A673 (cell line): ENCODE measurements around the gene ZBTB24.

Experiments used
- CTCF ChIP-seq: fragments of 300-800, 200-600 bp; sonication (generic); conservative IDR thresholded peaks from 2 replicates; pipeline ENCODE4 v1.5.1; 2017; ENCODE audit warnings: low read depth, mild to moderate bottlenecking, antibody characterized with exemption, low read length, moderate library complexity, mixed read lengths
- EZH2 ChIP-seq: fragments of 200-600 bp; sonication (generic); IDR thresholded peaks from 2 replicates; pipeline ENCODE4 v1.6.1; 2017; ENCODE audit warnings: borderline replicate concordance, low read depth, mild to moderate bottlenecking, mixed read lengths, antibody characterized with exemption, low read length; ENCODE audit not compliant: poor library complexity, severe bottlenecking

GRCh38 chr6:109450801-109451200 lies 32.2 kb downstream of the ZBTB24 start:
- TF ChIP-seq CTCF: no peak
- TF ChIP-seq EZH2: no peak
